OCI-LY3 (cell line): Measurements from ENCODE around the gene MYL3.

Experiments used
- H2AFZ ChIP-seq: fragments of 200-600, 300-600 bp; shearing (Covaris generic); 2 replicates; pipeline ENCODE4 v1.6.0; 2014; ENCODE audit warnings: antibody characterized with exemption, low read depth, low read length
- H3K27ac ChIP-seq: fragments of 200-600, 300-600 bp; sonication (generic); 2 replicates; pipeline ENCODE4 v1.5.1; 2014; ENCODE audit warnings: mild to moderate bottlenecking, low read length, moderate library complexity, mixed read lengths
- H3K27me3 ChIP-seq: fragments of 200-600, 300-600 bp; sonication (generic); 2 replicates; pipeline ENCODE4 v1.6.1; 2014; ENCODE audit warnings: low read depth, low read length, mixed read lengths
- H3K36me3 ChIP-seq: fragments of 200-600, 300-600 bp; sonication (generic); replicated peaks from 2 replicates; pipeline ENCODE3; 2014; ENCODE audit warnings: low read depth, low read length, mixed read lengths
- H3K4me1 ChIP-seq: fragments of 300-600, 200-600 bp; sonication (generic); 2 replicates; pipeline ENCODE4 v1.6.1; 2014; ENCODE audit warnings: low read length, mixed read lengths
- H3K4me2 ChIP-seq: fragments of 200-600, 300-600 bp; sonication (generic); 2 replicates; pipeline ENCODE4 v1.6.1; 2014; ENCODE audit warnings: low read length, mixed read lengths
- H3K4me3 ChIP-seq: fragments of 300-600, 200-600 bp; sonication (generic); 2 replicates; pipeline ENCODE4 v1.5.1; 2014; ENCODE audit warnings: antibody characterized with exemption, mild to moderate bottlenecking, low read length, moderate library complexity
- H3K79me2 ChIP-seq: fragments of 300-600, 200-600 bp; shearing (Covaris generic); 2 replicates; pipeline ENCODE4 v1.6.1; 2014; ENCODE audit warnings: mild to moderate bottlenecking, low read length, mixed read lengths
- H3K9ac ChIP-seq: fragments of 300-600, 200-600 bp; shearing (Covaris generic); 2 replicates; pipeline ENCODE4 v1.6.0; 2014; ENCODE audit warnings: mild to moderate bottlenecking, low read length, moderate library complexity
- H3K9me3 ChIP-seq: fragments of 200-600, 300-600 bp; shearing (Covaris generic); 2 replicates; pipeline ENCODE4 v1.6.1; 2014; ENCODE audit warnings: low read length, mixed read lengths; ENCODE audit not compliant: insufficient read depth
- H4K20me1 ChIP-seq: fragments of 200-600, 300-600 bp; sonication (generic); 2 replicates; pipeline ENCODE4 v1.6.1; 2016; ENCODE audit warnings: low read length, mixed read lengths; ENCODE audit not compliant: insufficient read depth
- EZH2phosphoT487 ChIP-seq: fragments of 200-600 bp; shearing (Covaris generic); IDR thresholded peaks from 2 replicates; pipeline ENCODE4 v1.6.1; 2018; ENCODE audit warnings: antibody characterized with exemption, mixed run types, low read depth
- TF ChIP-seq, protein P1 (sequence below): fragments of 200-600, 300-600 bp; sonication (generic); IDR thresholded peaks from 2 replicates; pipeline ENCODE4 v1.5.1; 2014; ENCODE audit warnings: antibody characterized with exemption, low read length, low read depth

MYL3 gene

DNA sequence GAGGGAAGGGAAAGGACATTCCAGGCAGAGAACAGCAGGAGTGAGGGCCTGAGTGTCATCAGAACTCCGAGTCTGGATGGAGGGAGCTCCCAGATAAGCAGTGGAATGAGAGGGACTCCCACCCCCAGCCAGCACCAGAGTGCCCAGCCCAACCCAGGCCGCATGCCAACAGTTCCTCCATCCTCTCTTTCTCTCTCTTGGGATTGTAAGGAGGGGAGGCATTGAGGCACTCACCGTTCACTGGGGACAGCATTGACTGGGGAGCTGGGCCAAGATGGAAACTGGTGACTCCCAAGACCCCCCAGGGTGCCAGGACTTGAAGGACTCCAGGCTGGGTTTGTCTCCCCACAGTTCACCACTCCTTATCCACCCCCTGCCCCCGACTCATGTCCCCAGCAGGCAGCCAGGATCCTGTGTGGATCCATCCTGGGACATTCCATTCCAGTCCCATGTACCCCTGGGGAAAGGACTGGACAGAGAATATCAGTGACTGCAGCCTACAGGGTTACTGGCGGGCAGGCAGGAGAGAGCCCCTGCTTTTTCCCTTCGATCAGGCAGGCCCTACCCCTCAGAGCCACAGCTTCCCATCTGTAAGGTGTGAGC, 30.0 kb upstream of the MYL3 start:
- H3K9me3 ChIP-seq: no peaks in the 10 kb centered on the region
- H2AFZ ChIP-seq: peak overlapping the region; percentile 82
- TF ChIP-seq, protein P1, sequence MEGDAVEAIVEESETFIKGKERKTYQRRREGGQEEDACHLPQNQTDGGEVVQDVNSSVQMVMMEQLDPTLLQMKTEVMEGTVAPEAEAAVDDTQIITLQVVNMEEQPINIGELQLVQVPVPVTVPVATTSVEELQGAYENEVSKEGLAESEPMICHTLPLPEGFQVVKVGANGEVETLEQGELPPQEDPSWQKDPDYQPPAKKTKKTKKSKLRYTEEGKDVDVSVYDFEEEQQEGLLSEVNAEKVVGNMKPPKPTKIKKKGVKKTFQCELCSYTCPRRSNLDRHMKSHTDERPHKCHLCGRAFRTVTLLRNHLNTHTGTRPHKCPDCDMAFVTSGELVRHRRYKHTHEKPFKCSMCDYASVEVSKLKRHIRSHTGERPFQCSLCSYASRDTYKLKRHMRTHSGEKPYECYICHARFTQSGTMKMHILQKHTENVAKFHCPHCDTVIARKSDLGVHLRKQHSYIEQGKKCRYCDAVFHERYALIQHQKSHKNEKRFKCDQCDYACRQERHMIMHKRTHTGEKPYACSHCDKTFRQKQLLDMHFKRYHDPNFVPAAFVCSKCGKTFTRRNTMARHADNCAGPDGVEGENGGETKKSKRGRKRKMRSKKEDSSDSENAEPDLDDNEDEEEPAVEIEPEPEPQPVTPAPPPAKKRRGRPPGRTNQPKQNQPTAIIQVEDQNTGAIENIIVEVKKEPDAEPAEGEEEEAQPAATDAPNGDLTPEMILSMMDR: no peak
- TF ChIP-seq EZH2phosphoT487: no peak
- H3K27ac ChIP-seq: no peak overlapping the region
- no peaks in the 10 kb centered on the region for H3K36me3 ChIP-seq
- peak overlapping the region; percentile 82 for H3K4me2 ChIP-seq
- peak overlapping the region; percentile 89 for H3K4me3 ChIP-seq
- no peaks in the 10 kb centered on the region for H4K20me1 ChIP-seq
- peaks cover 8% of the 10 kb centered on the region for H3K27me3 ChIP-seq
- H3K79me2 ChIP-seq: no peaks in the 10 kb centered on the region
- peak overlapping the region; percentile 61 for H3K9ac ChIP-seq
- peaks cover 19% of the 10 kb centered on the region for H3K4me1 ChIP-seq

DNA sequence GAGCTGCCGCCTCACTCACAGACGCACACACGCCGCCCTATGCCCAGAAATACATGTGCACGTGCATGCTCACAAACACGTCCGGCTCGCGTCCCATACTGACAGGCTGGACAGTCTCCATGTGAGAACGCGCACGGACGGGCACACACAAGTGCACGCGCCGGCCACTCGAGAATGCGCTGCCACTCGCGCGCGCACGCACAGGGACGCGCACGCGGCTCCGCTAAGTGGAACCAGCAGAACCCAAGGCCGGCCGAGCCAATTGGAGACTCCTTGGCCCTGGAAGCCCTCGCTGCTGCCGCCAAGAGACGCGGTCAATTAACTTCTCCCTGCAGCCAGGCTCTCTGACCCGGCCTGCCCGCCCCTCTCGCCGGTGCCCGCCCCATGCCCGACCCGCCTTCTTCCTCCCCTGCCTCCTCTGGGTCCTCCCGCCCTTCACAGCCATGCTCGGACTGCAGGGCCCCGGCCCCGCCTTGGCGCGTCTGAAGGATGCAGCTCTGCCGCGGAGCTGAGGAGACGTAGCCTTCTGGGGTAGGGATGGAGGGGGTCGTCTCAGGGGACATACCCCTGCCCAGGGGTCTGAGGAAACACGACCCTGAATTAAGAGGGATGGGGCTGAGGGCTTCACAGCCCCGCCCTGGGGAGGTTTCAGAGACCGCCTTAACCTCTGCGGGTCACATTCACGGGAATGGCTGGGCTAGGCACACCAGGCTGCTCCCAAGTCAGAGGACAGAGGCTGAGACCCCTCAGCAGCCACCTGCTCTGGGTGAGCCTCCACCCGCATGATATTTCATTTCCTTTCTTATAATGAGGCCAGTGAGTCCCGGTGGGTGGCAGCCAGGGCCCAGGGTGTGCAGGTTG, 29.3 kb upstream of the MYL3 start:
- H3K4me2 ChIP-seq: peak overlapping the region; percentile 82
- no peak for TF ChIP-seq EZH2phosphoT487
- TF ChIP-seq, protein P1: no peak
- H2AFZ ChIP-seq: peak overlapping the region; percentile 82
- H4K20me1 ChIP-seq: no peaks in the 10 kb centered on the region
- H3K4me1 ChIP-seq: peaks cover 19% of the 10 kb centered on the region
- peaks cover 8% of the 10 kb centered on the region for H3K27me3 ChIP-seq
- H3K9ac ChIP-seq: peak overlapping the region; percentile 61
- H3K4me3 ChIP-seq: peak overlapping the region; percentile 89
- no peaks in the 10 kb centered on the region for H3K79me2 ChIP-seq
- H3K9me3 ChIP-seq: no peaks in the 10 kb centered on the region
- H3K36me3 ChIP-seq: no peaks in the 10 kb centered on the region
- no peak overlapping the region for H3K27ac ChIP-seq

DNA sequence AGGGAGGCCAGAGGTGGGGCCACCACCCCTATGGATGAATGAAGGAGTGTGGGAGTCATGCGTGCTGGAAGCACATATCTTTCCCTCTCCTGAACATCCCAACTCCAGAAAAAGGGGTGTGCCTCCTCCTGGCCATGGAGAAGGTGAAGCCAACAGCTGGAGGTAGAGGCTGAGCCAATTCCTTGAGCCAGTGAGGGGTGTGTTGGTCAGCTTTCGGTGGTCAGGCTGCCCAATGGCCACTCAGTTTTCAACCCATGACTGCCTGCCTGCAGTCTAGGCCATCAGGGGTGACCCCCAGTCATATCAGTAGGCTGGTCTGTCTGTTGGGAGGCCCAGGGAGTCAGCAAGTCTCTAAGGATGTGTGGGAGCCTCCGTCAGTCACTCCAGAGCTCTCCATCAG, 27.9 kb upstream of the MYL3 start:
- Histone ChIP-seq H2AFZ (no peak overlapping the region), H3K27ac (no peak overlapping the region), H3K4me3 (no peak overlapping the region), H3K27me3 (peaks cover 8% of the 10 kb centered on the region), H3K9ac (no peak overlapping the region), H3K36me3 (no peaks in the 10 kb centered on the region), H3K4me1 (peaks cover 19% of the 10 kb centered on the region), H3K4me2 (no peak overlapping the region), H3K9me3 (no peaks in the 10 kb centered on the region), H3K79me2 (no peaks in the 10 kb centered on the region), H4K20me1 (no peaks in the 10 kb centered on the region)
- TF ChIP-seq, protein P1: no peak
- TF ChIP-seq EZH2phosphoT487: no peak

DNA sequence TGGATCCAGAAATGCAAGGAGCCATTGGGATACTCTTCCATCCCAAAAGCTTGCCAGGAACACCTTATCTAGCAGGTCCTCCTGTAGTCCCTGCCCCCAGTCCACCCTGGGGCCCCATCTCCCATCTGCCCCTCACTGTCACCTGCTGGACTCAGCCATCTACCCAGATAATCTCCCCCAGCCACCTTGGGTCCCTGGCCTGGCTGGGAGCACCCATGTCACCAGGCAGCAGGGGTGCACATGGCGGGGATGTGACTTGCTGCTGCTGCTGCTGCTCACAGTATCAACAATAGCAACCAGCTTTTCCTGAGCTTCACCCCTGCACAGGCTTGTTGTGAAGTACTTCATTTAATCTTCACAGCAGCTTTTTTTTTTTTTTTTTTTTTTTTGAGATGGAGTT, 26.9 kb upstream of the MYL3 start:
- Histone ChIP-seq H4K20me1 (no peaks in the 10 kb centered on the region), H3K9me3 (no peaks in the 10 kb centered on the region), H2AFZ (no peak overlapping the region), H3K36me3 (no peaks in the 10 kb centered on the region), H3K27me3 (peaks cover 15% of the 10 kb centered on the region), H3K79me2 (no peaks in the 10 kb centered on the region), H3K9ac (no peak overlapping the region), H3K4me2 (no peak overlapping the region), H3K4me3 (no peak overlapping the region), H3K4me1 (peaks cover 19% of the 10 kb centered on the region), H3K27ac (no peak overlapping the region)
- TF ChIP-seq, protein P1: no peak
- TF ChIP-seq EZH2phosphoT487: no peak
